Thoracic aorta (tissue), 2 donors: Measurements from ENCODE around the gene VCAM1. TPM values are rescaled to one million over a fixed set of nuclear protein-coding genes. Genes with fewer than 3 reads are reported as not detected.

ENCODE experiments used
- ATAC-seq: fragments of 150-250 bp; one replicate; pipeline ENCODE4 v1.8.0; 2017; ENCODE audit warnings: low read depth; ENCODE audit not compliant: insufficient number of reproducible peaks, low FRiP score
- DNase-seq: peaks from one replicate; pipeline ENCODE4 v3.0.0-alpha.2; 2020; ENCODE audit warnings: low spot score
- H3K27ac ChIP-seq, 2 donors: fragments of 200-600 bp; sonication (generic); 1 replicate in 1 of 2; 2 replicates in 1 of 2; pipeline ENCODE4 v1.5.1; 2016; ENCODE audit warnings: mild to moderate bottlenecking in 2 of 2, moderate library complexity in 2 of 2
- H3K27me3 ChIP-seq: fragments of 200-600 bp; sonication (generic); replicated peaks from 2 replicates; pipeline ENCODE4 v1.6.0; 2016; ENCODE audit warnings: mild to moderate bottlenecking; ENCODE audit not compliant: insufficient read depth
- H3K36me3 ChIP-seq: fragments of 200-600 bp; sonication (generic); one replicate; pipeline ENCODE4 v1.5.1; 2016
- H3K4me1 ChIP-seq, 2 donors: fragments of 200-600 bp; sonication (generic); 1 replicate in 1 of 2; 2 replicates in 1 of 2; pipeline versions ENCODE4 v1.5.1 to v1.6.0; 2016; ENCODE audit warnings: low read depth in 2 of 2, mild to moderate bottlenecking in 1 of 2; ENCODE audit not compliant: control insufficient read depth in 1 of 2
- H3K4me3 ChIP-seq: fragments of 200-600 bp; sonication (generic); 2 replicates; pipeline ENCODE4 v1.5.1; 2016; ENCODE audit warnings: mild to moderate bottlenecking
- H3K9me3 ChIP-seq: fragments of 200-600 bp; sonication (generic); 2 replicates; pipeline ENCODE4 v1.5.1; 2016
- CTCF ChIP-seq: fragments of 200-600 bp; sonication (generic); IDR thresholded peaks from one replicate; pipeline ENCODE4 v1.5.1; 2019; ENCODE audit warnings: antibody characterized with exemption
- total RNA-seq, 2 donors: library from RNA; depleted of rRNA; stranded (reverse); fragments of >200 nt; gene quantifications; one replicate each; pipeline versions ENCODE4 v1.1.0 to v1.2.3, GENCODE V29; 2016

Gene VCAM1
- total RNA-seq, 2 donors from 2014 or later = 42.4 to 77.6 TPM

GRCh38 chr1:100699744-100700143, 19.8 kb upstream of the VCAM1 start:
- Histone ChIP-seq H3K9me3 (no peaks in the 10 kb centered on the region), H3K27me3 (no peaks in the 10 kb centered on the region), H3K27ac (peak overlapping the region; percentile 54 to 68), H3K4me3 (no peak overlapping the region), H3K4me1 (peaks cover 27 to 43% of the 10 kb centered on the region in 2 donors), H3K36me3 (no peaks in the 10 kb centered on the region)
- DNase-seq = no peak
- ATAC-seq = no peak
- no peak for TF ChIP-seq CTCF

GRCh38 chr1:100700586-100700985, 19.0 kb upstream of the VCAM1 start:
- Histone ChIP-seq H3K4me1 (peaks cover 27 to 47% of the 10 kb centered on the region in 2 donors), H3K27ac (peak overlapping the region in 1 of 2 donors; percentile 68), H3K9me3 (no peaks in the 10 kb centered on the region), H3K27me3 (no peaks in the 10 kb centered on the region), H3K4me3 (no peak overlapping the region), H3K36me3 (no peaks in the 10 kb centered on the region)
- no peak for TF ChIP-seq CTCF
- DNase-seq (no peak), ATAC-seq (no peak)

GRCh38 chr1:100703052-100703451, 16.5 kb upstream of the VCAM1 start:
- no peaks in the 10 kb centered on the region for H3K36me3 ChIP-seq
- H3K4me3 ChIP-seq = no peak overlapping the region
- DNase-seq (no peak), ATAC-seq (no peak)
- no peaks in the 10 kb centered on the region for H3K27me3 ChIP-seq
- TF ChIP-seq CTCF = no peak
- H3K4me1 ChIP-seq = peaks cover 27 to 53% of the 10 kb centered on the region in 2 donors
- H3K27ac ChIP-seq = peak overlapping the region; percentile 19 to 74
- no peaks in the 10 kb centered on the region for H3K9me3 ChIP-seq

- H3K4me1 ChIP-seq = peaks cover 31 to 60% of the 10 kb centered on the region in 2 donors
- H3K27me3 ChIP-seq = no peaks in the 10 kb centered on the region
- H3K4me3 ChIP-seq = no peak overlapping the region
- H3K27ac ChIP-seq = peak overlapping the region; percentile 21 to 74
- DNase-seq = no peak
- no peak for TF ChIP-seq CTCF
- no peaks in the 10 kb centered on the region for H3K9me3 ChIP-seq
- no peak for ATAC-seq
- H3K36me3 ChIP-seq = no peaks in the 10 kb centered on the region
Measured at GRCh38 chr1:100703716-100704115, 15.8 kb upstream of the VCAM1 start.

GRCh38 chr1:100704473-100704872, 15.1 kb upstream of the VCAM1 start:
- Histone ChIP-seq H3K36me3 (no peaks in the 10 kb centered on the region), H3K27ac (peak overlapping the region; percentile 21 to 74), H3K27me3 (no peaks in the 10 kb centered on the region), H3K4me1 (peaks cover 36 to 64% of the 10 kb centered on the region in 2 donors), H3K9me3 (no peaks in the 10 kb centered on the region), H3K4me3 (no peak overlapping the region)
- TF ChIP-seq CTCF = no peak
- DNase-seq = no peak
- no peak for ATAC-seq
